ENCODE results near the gene ALKAL2.

Gene ALKAL2

GRCh38 chr2:279956-280649 lies 7.8 kb downstream of the ALKAL2 start:
- H3K36me3 ChIP-seq (ENCODE audit: control insufficient read depth, low read depth, low read length), result peaks cover 75% of the 10 kb centered on the region
- no peak overlapping the region for H3K27ac ChIP-seq (ENCODE audit: low read length)
- no peak overlapping the region for H3K9ac ChIP-seq (ENCODE audit: low read length)
- no peak overlapping the region for H3K4me3 ChIP-seq (ENCODE audit: low read length)
- peaks cover 21% of the 10 kb centered on the region for H3K4me1 ChIP-seq (ENCODE audit: control insufficient read depth, low read depth, low read length)
- H3K9me3 ChIP-seq (ENCODE audit: control insufficient read depth, low read depth, low read length), result no peaks in the 10 kb centered on the region
- peaks cover 1% of the 10 kb centered on the region for H3K27me3 ChIP-seq (ENCODE audit: control insufficient read depth, insufficient read depth, low read length)

GRCh38 chr2:279366-279765 lies 8.5 kb downstream of the ALKAL2 start:
- Histone ChIP-seq H3K27me3 (ENCODE audit: control insufficient read depth, insufficient read depth, low read length) (no peaks in the 10 kb centered on the region), H3K9ac (ENCODE audit: low read length) (no peak overlapping the region), H3K36me3 (ENCODE audit: control insufficient read depth, low read depth, low read length) (peaks cover 79% of the 10 kb centered on the region), H3K4me3 (ENCODE audit: low read length) (no peak overlapping the region), H3K9me3 (ENCODE audit: control insufficient read depth, low read depth, low read length) (no peaks in the 10 kb centered on the region), H3K27ac (ENCODE audit: low read length) (no peak overlapping the region), H3K4me1 (ENCODE audit: control insufficient read depth, low read depth, low read length) (peaks cover 13% of the 10 kb centered on the region)

- Histone ChIP-seq H3K9ac (ENCODE audit: low read length) (no peak overlapping the region), H3K4me3 (ENCODE audit: low read length) (no peak overlapping the region), H3K27me3 (ENCODE audit: control insufficient read depth, insufficient read depth, low read length) (no peaks in the 10 kb centered on the region), H3K9me3 (ENCODE audit: control insufficient read depth, low read depth, low read length) (no peaks in the 10 kb centered on the region), H3K36me3 (ENCODE audit: control insufficient read depth, low read depth, low read length) (peaks cover 82% of the 10 kb centered on the region), H3K4me1 (ENCODE audit: control insufficient read depth, low read depth, low read length) (peaks cover 9% of the 10 kb centered on the region), H3K27ac (ENCODE audit: low read length) (no peak overlapping the region)
Measured at GRCh38 chr2:278927-279320, 9.0 kb downstream of the ALKAL2 start.

- Histone ChIP-seq H3K9ac (ENCODE audit: low read length) (no peak overlapping the region), H3K27me3 (ENCODE audit: control insufficient read depth, insufficient read depth, low read length) (no peaks in the 10 kb centered on the region)
Measured at GRCh38 chr2:278312-278926, 9.5 kb downstream of the ALKAL2 start.

GRCh38 chr2:275466-275865 lies 12.4 kb downstream of the ALKAL2 start:
- Histone ChIP-seq H3K4me1 (ENCODE audit: control insufficient read depth, low read depth, low read length) (no peaks in the 10 kb centered on the region), H3K4me3 (ENCODE audit: low read length) (no peak overlapping the region), H3K9ac (ENCODE audit: low read length) (no peak overlapping the region), H3K27me3 (ENCODE audit: control insufficient read depth, insufficient read depth, low read length) (no peaks in the 10 kb centered on the region), H3K36me3 (ENCODE audit: control insufficient read depth, low read depth, low read length) (peaks cover 79% of the 10 kb centered on the region), H3K9me3 (ENCODE audit: control insufficient read depth, low read depth, low read length) (no peaks in the 10 kb centered on the region), H3K27ac (ENCODE audit: low read length) (no peak overlapping the region)

More at GRCh38 chr2:278312-278926, 9.5 kb downstream of the ALKAL2 start:
- no peak overlapping the region for H3K27ac ChIP-seq (ENCODE audit: low read length)
- H3K9me3 ChIP-seq (ENCODE audit: control insufficient read depth, low read depth, low read length), result no peaks in the 10 kb centered on the region
- H3K4me1 ChIP-seq (ENCODE audit: control insufficient read depth, low read depth, low read length), result peaks cover 4% of the 10 kb centered on the region
- H3K36me3 ChIP-seq (ENCODE audit: control insufficient read depth, low read depth, low read length), result peaks cover 87% of the 10 kb centered on the region
- no peak overlapping the region for H3K4me3 ChIP-seq (ENCODE audit: low read length)

- no peaks in the 10 kb centered on the region for H3K9me3 ChIP-seq (ENCODE audit: control insufficient read depth, low read depth, low read length)
- H3K27me3 ChIP-seq (ENCODE audit: control insufficient read depth, insufficient read depth, low read length), result no peaks in the 10 kb centered on the region
- no peak overlapping the region for H3K4me3 ChIP-seq (ENCODE audit: low read length)
- H3K9ac ChIP-seq (ENCODE audit: low read length), result no peak overlapping the region
- H3K27ac ChIP-seq (ENCODE audit: low read length), result no peak overlapping the region
- no peaks in the 10 kb centered on the region for H3K4me1 ChIP-seq (ENCODE audit: control insufficient read depth, low read depth, low read length)
- H3K36me3 ChIP-seq (ENCODE audit: control insufficient read depth, low read depth, low read length), result peaks cover 70% of the 10 kb centered on the region
Measured at GRCh38 chr2:274503-274902, 13.4 kb downstream of the ALKAL2 start.

- no peak overlapping the region for H3K27ac ChIP-seq (ENCODE audit: low read length)
- no peak overlapping the region for H3K4me3 ChIP-seq (ENCODE audit: low read length)
- no peaks in the 10 kb centered on the region for H3K4me1 ChIP-seq (ENCODE audit: control insufficient read depth, low read depth, low read length)
- H3K27me3 ChIP-seq (ENCODE audit: control insufficient read depth, insufficient read depth, low read length), result no peaks in the 10 kb centered on the region
- no peaks in the 10 kb centered on the region for H3K9me3 ChIP-seq (ENCODE audit: control insufficient read depth, low read depth, low read length)
- H3K36me3 ChIP-seq (ENCODE audit: control insufficient read depth, low read depth, low read length), result peaks cover 58% of the 10 kb centered on the region
- no peak overlapping the region for H3K9ac ChIP-seq (ENCODE audit: low read length)
Measured at GRCh38 chr2:273333-273732, 14.6 kb downstream of the ALKAL2 start.

GRCh38 chr2:271917-272316 lies 16.0 kb downstream of the ALKAL2 start:
- Histone ChIP-seq H3K9me3 (ENCODE audit: control insufficient read depth, low read depth, low read length) (no peaks in the 10 kb centered on the region), H3K27ac (ENCODE audit: low read length) (no peak overlapping the region), H3K4me3 (ENCODE audit: low read length) (no peak overlapping the region), H3K36me3 (ENCODE audit: control insufficient read depth, low read depth, low read length) (peaks cover 45% of the 10 kb centered on the region), H3K9ac (ENCODE audit: low read length) (no peak overlapping the region), H3K4me1 (ENCODE audit: control insufficient read depth, low read depth, low read length) (no peaks in the 10 kb centered on the region), H3K27me3 (ENCODE audit: control insufficient read depth, insufficient read depth, low read length) (no peaks in the 10 kb centered on the region)

- Histone ChIP-seq H3K9me3 (ENCODE audit: control insufficient read depth, low read depth, low read length) (no peaks in the 10 kb centered on the region), H3K27me3 (ENCODE audit: control insufficient read depth, insufficient read depth, low read length) (no peaks in the 10 kb centered on the region), H3K4me3 (ENCODE audit: low read length) (no peak overlapping the region), H3K27ac (ENCODE audit: low read length) (no peak overlapping the region), H3K9ac (ENCODE audit: low read length) (no peak overlapping the region), H3K4me1 (ENCODE audit: control insufficient read depth, low read depth, low read length) (peaks cover 3% of the 10 kb centered on the region), H3K36me3 (ENCODE audit: control insufficient read depth, low read depth, low read length) (peaks cover 35% of the 10 kb centered on the region)
Measured at GRCh38 chr2:270861-271260, 17.0 kb downstream of the ALKAL2 start.

- no peak overlapping the region for H3K27ac ChIP-seq (ENCODE audit: low read length)
- peaks cover 25% of the 10 kb centered on the region for H3K36me3 ChIP-seq (ENCODE audit: control insufficient read depth, low read depth, low read length)
- peaks cover 3% of the 10 kb centered on the region for H3K4me1 ChIP-seq (ENCODE audit: control insufficient read depth, low read depth, low read length)
- H3K9ac ChIP-seq (ENCODE audit: low read length), result no peak overlapping the region
- H3K9me3 ChIP-seq (ENCODE audit: control insufficient read depth, low read depth, low read length), result no peaks in the 10 kb centered on the region
- H3K4me3 ChIP-seq (ENCODE audit: low read length), result no peak overlapping the region
- no peaks in the 10 kb centered on the region for H3K27me3 ChIP-seq (ENCODE audit: control insufficient read depth, insufficient read depth, low read length)
Measured at GRCh38 chr2:269356-270030, 18.4 kb downstream of the ALKAL2 start.

- Histone ChIP-seq H3K9me3 (ENCODE audit: control insufficient read depth, low read depth, low read length) (no peaks in the 10 kb centered on the region), H3K27ac (ENCODE audit: low read length) (no peak overlapping the region), H3K4me3 (ENCODE audit: low read length) (no peak overlapping the region), H3K36me3 (ENCODE audit: control insufficient read depth, low read depth, low read length) (peaks cover 14% of the 10 kb centered on the region), H3K9ac (ENCODE audit: low read length) (no peak overlapping the region), H3K27me3 (ENCODE audit: control insufficient read depth, insufficient read depth, low read length) (peaks cover 9% of the 10 kb centered on the region), H3K4me1 (ENCODE audit: control insufficient read depth, low read depth, low read length) (peaks cover 3% of the 10 kb centered on the region)
Measured at GRCh38 chr2:268323-268722, 19.6 kb downstream of the ALKAL2 start.

All from iPS-18a (cell line).